Vagina (tissue), 2 donors: ENCODE results near the gene DGKK. TPM values are rescaled to one million over a fixed set of nuclear protein-coding genes. Genes with fewer than 3 reads are reported as not detected.

Source experiments
- DNase-seq, 2 donors: peaks; one replicate each; pipeline ENCODE4 v3.0.0-alpha.2; 2017; ENCODE audit errors: extremely low spot score in 2 of 2
- H3K27ac ChIP-seq: fragments of 200-600 bp; sonication (generic); one replicate; pipeline ENCODE4 v1.5.1; 2019
- H3K27me3 ChIP-seq: fragments of 200-600 bp; sonication (generic); one replicate; pipeline ENCODE4 v1.5.1; 2019
- H3K36me3 ChIP-seq, 2 donors: fragments of 200-600 bp; sonication (generic); one replicate each; pipeline ENCODE4 v1.5.1; 2017 to 2019
- H3K4me1 ChIP-seq: fragments of 200-600 bp; sonication (generic); one replicate; pipeline ENCODE4 v1.5.1; 2019
- H3K4me3 ChIP-seq, 2 donors: fragments of 200-600 bp; sonication (generic); 1 replicate in 1 of 2; 2 replicates in 1 of 2; pipeline ENCODE4 v1.5.1; 2016 to 2019
- H3K9me3 ChIP-seq: fragments of 200-600 bp; sonication (generic); one replicate; pipeline ENCODE4 v1.5.1; 2019
- CTCF ChIP-seq, 3 experiments: fragments of 450-650 bp in 2 of 3; fragments of 200-600 bp in 1 of 3; sonication (generic) in 1 of 3; IDR thresholded peaks; one replicate each; pipeline ENCODE4 v1.5.1; 2017 to 2019; ENCODE audit warnings: antibody characterized with exemption in 3 of 3, mild to moderate bottlenecking in 2 of 3, moderate library complexity in 2 of 3
- POLR2A ChIP-seq, 2 donors: fragments of 450-650 bp; IDR thresholded peaks; one replicate each; pipeline ENCODE4 v1.6.1; 2017; ENCODE audit warnings: antibody characterized with exemption in 2 of 2, mild to moderate bottlenecking in 2 of 2, moderate library complexity in 2 of 2
- POLR2AphosphoS5 ChIP-seq, 2 donors: sonication (generic); formaldehyde crosslinking; IDR thresholded peaks; one replicate each; pipeline ENCODE4 v1.9.0; 2017; ENCODE audit warnings: antibody characterized with exemption in 2 of 2, mild to moderate bottlenecking in 2 of 2, low read depth in 1 of 2; ENCODE audit not compliant: insufficient read depth in 1 of 2
- intact Hi-C: fragments of 100-400 bp; cut with DNase I; formaldehyde crosslinking; loops from one replicate; pipeline ENCODE4 v1.15.1; 2023
- total RNA-seq: library from RNA; depleted of rRNA; stranded (reverse); fragments of >200 nt; gene quantifications from one replicate; pipeline ENCODE4 v1.2.3, GENCODE V29; 2016

DGKK gene
- total RNA-seq, 1 donor from 2014 or later: 0.49 TPM

- Histone ChIP-seq H3K4me1 (no peaks in the 10 kb centered on the region), H3K27ac (no peak overlapping the region), H3K36me3 (no peaks in the 10 kb centered on the region), H3K4me3 (no peak overlapping the region), H3K9me3 (no peaks in the 10 kb centered on the region), H3K27me3 (no peaks in the 10 kb centered on the region)
- TF ChIP-seq POLR2AphosphoS5 (IDR thresholded peaks at IDR 0.05; ENCODE audit: insufficient read depth in 1 of 2, low read depth in 1 of 2) (no peak), POLR2A (IDR thresholded peaks at IDR 0.05) (no peak)
- intact Hi-C loops: no loop called here
- no peak for DNase-seq
These were observed 37.8 kb downstream of the DGKK start for GRCh38 chrX:50432829-50433289.

GRCh38 chrX:50431623-50432022, 39.0 kb downstream of the DGKK start:
- intact Hi-C loops: no loop called here
- Histone ChIP-seq H3K36me3 (no peaks in the 10 kb centered on the region), H3K4me1 (no peaks in the 10 kb centered on the region), H3K27me3 (no peaks in the 10 kb centered on the region), H3K4me3 (no peak overlapping the region), H3K27ac (no peak overlapping the region), H3K9me3 (no peaks in the 10 kb centered on the region)
- no peak for DNase-seq
- no peak for TF ChIP-seq POLR2AphosphoS5 (IDR thresholded peaks at IDR 0.05; ENCODE audit: insufficient read depth in 1 of 2, low read depth in 1 of 2)
- no peak for TF ChIP-seq CTCF (IDR thresholded peaks at IDR 0.05)
- no peak for TF ChIP-seq POLR2A (IDR thresholded peaks at IDR 0.05)

- no peaks in the 10 kb centered on the region for H3K36me3 ChIP-seq
- H3K27ac ChIP-seq: no peak overlapping the region
- no peak overlapping the region for H3K4me3 ChIP-seq
- no peak for DNase-seq
- H3K9me3 ChIP-seq: no peaks in the 10 kb centered on the region
- H3K4me1 ChIP-seq: no peaks in the 10 kb centered on the region
- no peaks in the 10 kb centered on the region for H3K27me3 ChIP-seq
- intact Hi-C loops: no loop called here
- no peak for TF ChIP-seq CTCF (IDR thresholded peaks at IDR 0.05)
- no peak for TF ChIP-seq POLR2AphosphoS5 (IDR thresholded peaks at IDR 0.05; ENCODE audit: insufficient read depth in 1 of 2, low read depth in 1 of 2)
- TF ChIP-seq POLR2A (IDR thresholded peaks at IDR 0.05): no peak
These were observed 39.6 kb downstream of the DGKK start for GRCh38 chrX:50430917-50431575.

- Histone ChIP-seq H3K27ac (no peak overlapping the region), H3K36me3 (no peaks in the 10 kb centered on the region), H3K4me1 (no peaks in the 10 kb centered on the region), H3K4me3 (no peak overlapping the region), H3K9me3 (no peaks in the 10 kb centered on the region), H3K27me3 (no peaks in the 10 kb centered on the region)
- no peak for TF ChIP-seq POLR2AphosphoS5 (IDR thresholded peaks at IDR 0.05; ENCODE audit: insufficient read depth in 1 of 2, low read depth in 1 of 2)
- TF ChIP-seq POLR2A (IDR thresholded peaks at IDR 0.05): no peak
- no peak for TF ChIP-seq CTCF (IDR thresholded peaks at IDR 0.05)
- no peak for DNase-seq
- intact Hi-C loops: no loop called here
These were observed 42.5 kb downstream of the DGKK start for GRCh38 chrX:50428174-50428573.

GRCh38 chrX:50407976-50408375, 62.6 kb downstream of the DGKK start:
- intact Hi-C loops: no loop called here
- Histone ChIP-seq H3K27me3 (no peaks in the 10 kb centered on the region), H3K36me3 (no peaks in the 10 kb centered on the region), H3K27ac (no peak overlapping the region), H3K4me3 (no peak overlapping the region), H3K4me1 (no peaks in the 10 kb centered on the region), H3K9me3 (no peaks in the 10 kb centered on the region)
- no peak for DNase-seq
- TF ChIP-seq POLR2A (IDR thresholded peaks at IDR 0.05): no peak
- no peak for TF ChIP-seq CTCF (IDR thresholded peaks at IDR 0.05)
- TF ChIP-seq POLR2AphosphoS5 (IDR thresholded peaks at IDR 0.05; ENCODE audit: insufficient read depth in 1 of 2, low read depth in 1 of 2): no peak
